IPS-NIHi7 (cell line): Measurements from ENCODE around the gene ATP8B2.
"Not testable (repeated sequence)": the region's sequence is repeated elsewhere in the genome, so short reads cannot be mapped to it uniquely, and the experiment has no call there.

ENCODE experiments used
- DNase-seq: peaks from one replicate; pipeline ENCODE4 v3.0.0; 2012; ENCODE audit warnings: mixed read lengths; ENCODE audit errors: extremely low spot score

ATP8B2 gene

DNA sequence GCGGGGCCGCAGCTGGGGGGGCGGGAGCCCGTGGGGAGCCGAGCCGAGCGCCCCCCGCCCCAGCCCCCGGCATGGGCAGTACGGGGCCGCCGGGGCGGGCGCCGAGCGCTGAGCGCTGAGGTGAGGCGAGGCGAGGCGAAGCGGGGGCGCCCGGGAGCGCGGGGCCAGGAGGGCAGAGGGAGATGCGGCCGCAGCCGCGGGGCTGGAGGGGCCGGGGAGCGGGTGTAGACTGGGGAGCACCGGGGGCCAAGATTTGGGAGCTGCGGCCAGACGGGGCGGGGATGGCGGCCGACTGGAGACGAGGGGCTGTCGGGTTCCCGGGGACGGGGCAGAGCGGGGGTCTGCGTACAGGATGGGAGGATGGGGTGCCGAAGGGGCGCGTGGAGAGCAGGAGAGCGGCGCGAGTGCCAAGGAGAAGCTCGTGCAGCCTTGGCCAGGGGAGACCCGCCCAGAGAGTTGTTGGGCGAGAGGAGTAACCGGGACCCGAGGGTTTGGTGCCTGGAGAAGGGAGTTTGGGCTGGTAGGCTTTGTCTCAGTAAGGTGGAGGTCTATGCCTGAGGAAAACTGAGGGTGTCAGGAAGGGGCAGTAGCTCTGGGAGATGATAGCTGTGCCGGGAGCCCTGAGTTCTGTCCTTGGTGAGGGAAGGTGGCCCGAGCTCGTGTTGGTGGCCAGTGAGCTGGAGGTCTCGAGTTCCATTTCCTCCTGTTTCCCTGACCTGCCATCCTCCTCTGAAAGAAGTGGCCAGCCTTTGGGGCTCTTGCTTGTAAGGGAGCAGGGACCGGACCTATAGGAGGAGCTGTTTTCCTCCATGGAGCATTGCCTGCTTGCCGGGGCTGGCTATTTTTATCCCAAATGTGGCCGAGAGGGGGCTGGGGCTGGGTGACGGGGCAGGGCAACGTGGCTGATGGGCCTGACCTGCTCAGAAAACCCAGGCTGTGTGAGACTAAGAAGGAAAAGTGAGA, 539 bp downstream of the ATP8B2 start:
- peak; percentile 88 for DNase-seq

DNA sequence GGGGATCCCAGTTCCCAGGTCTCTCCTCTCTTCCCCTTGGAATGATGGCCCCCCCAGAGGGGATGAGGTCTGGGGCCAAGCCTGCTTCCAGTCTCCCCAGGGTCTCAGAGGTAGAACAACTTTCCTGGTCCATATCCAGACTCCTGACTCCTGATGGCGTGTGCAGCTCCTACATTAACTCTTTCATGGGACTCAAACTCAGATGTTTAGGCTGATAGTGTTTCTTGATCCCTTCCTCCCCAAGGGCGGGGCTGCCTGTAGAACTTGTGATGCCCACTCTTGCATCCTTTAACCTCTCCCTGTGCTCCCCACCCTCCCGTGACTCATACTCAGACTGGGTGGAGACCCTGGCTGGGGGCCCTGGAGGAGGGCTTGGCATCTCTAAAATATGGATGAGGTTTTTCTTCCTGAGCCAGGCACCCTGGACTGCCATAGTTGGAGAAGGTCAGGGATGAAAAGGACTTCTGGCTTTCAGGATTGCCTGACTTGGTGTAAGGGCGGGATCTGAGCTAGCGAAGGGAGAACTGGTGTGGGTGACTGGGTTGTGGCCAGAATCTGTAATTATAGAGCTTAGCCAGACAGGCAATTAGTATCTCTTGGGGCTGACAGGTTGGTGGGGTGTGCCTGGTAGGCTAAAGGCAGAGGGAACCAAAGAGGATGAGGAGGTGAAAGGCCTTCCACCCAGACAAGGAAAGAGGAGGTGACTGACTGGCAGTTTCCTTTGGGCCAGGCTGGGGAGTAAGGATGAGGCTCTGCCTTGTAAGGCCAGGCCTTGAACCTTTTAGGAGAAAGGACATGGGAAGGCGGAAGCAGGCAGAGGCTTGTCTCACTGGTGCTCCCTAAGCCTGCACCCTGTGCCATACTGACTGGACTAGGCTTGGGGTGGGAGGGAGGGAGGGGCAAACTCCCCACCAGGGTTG, 1.5 kb downstream of the ATP8B2 start:
- DNase-seq, result no peak

DNA sequence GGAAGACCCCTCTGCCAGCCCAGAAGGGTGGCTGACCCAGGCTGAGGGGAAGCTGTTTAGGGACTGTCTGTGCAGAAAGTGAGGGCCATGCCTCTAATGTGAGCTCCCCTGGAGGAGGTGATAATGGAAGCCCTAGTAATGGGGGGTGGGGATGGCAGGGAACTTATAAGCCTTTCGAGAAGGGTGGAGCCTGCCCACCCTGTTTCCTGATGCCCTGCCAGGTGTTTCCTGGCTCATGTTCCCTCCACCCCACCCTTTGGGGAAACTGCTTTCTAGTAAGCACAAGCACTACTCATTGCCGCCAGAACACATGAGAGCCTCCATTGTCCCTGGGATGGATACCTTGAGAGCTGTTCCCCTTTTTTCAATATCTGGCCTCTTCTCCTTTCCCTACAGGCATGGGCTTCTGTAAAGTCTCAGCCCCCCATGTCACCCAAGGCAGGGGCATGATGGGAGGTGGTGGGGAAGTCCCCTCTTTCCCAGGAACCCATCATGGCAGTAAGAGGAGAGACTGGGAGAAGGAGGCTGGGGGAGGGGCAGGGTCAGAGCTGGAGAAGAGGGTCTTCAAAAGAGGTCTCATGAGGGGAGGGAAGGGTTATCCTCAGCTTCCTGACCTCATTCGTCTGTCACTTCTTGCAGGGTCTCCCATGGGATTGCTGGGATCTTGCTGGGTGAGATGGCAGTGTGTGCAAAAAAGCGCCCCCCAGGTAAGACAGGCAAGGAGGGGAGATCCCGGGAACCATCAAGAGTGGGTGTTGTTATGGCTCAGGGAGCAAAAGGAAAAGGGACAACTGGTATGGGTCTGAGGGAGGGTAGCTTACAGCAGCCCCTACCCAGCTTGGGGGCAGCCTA, 2.4 kb downstream of the ATP8B2 start:
- no peak for DNase-seq

DNA sequence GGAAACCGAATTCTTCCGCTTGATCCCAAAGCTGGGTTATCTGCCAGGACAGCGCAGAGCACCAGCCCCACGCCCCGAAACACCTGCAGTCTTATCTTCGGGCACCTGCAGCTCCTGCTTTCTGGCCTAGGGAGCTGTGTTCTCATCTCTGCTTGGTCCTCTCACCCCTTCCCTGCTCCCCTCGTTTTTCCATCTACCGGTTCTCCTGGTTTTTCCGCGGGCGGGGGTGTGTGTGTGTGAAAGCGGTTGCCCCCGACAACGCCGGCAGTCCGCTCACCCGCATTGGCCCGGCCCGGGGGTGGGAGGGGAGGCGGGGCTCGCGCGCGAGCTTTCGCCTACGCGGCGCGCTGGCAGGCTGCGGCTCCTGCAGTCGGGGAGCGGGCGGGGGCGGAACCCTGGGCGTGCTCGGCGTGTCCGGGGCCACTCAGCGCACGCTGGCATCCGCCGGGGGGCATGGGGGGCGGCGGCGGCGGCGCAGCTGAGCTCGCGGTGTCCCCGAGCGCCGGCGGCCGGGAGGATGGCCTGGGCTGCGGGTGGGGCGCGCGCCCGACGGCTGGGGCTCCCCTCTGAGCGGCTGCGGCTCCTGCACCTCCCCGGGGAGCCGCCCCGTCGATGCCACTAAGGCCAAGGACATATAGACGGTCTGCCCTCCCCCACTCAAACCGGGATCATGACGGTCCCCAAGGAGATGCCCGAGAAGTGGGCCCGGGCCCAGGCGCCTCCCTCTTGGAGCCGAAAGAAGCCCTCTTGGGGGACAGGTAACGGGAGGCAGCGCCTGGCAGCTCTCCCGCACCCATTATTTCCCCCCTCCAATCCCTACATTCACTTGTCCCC, 3.2 kb downstream of the ATP8B2 start:
- DNase-seq, result peak; percentile 77

DNA sequence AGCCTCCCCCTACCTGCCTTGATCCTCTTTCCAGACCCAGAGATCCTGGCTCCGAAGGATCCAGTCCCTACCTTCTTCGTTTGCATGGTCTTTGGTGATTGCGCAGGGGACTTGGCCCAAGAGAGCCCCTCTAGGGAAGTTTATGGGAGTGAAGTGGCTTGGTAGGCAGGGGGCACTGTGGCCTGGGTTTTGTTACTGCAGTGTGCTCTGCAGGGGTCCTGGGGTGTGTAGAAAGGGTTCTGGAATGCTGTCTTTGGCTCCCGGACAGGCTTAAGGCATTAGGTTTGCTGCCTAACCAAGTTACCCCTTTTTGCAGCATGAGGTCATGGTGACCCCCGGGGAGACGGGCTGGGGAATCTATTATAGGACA, 3.8 kb downstream of the ATP8B2 start:
- peak; percentile 70 for DNase-seq

DNA sequence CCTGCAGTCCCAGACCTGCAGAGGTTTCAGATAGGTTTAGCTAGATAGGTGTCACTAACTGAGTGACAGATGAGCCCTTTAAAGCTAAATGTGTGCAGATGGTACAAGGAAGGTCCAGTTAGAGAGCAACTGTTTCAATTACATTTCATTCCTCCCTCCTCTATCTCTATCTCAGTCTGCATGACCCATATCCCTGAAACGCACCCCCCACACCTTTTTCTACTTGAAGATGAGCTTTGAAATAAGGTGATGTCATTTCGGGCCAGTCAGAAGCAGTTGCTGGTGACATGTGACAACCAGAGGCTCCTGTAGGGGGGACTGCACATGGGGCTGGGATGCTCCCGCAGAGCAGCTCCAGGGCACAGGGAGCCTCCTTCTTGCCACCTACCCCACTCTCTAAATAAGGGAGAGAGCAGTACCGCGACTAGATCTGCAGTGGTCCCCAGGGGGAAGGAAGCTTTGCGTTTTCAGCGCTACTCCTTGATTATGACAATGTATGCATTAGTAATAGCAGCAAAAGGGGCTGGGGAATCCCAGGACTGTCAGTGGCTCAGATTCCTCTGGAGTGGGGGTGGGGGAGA, 4.3 kb downstream of the ATP8B2 start:
- DNase-seq, result no peak

DNA sequence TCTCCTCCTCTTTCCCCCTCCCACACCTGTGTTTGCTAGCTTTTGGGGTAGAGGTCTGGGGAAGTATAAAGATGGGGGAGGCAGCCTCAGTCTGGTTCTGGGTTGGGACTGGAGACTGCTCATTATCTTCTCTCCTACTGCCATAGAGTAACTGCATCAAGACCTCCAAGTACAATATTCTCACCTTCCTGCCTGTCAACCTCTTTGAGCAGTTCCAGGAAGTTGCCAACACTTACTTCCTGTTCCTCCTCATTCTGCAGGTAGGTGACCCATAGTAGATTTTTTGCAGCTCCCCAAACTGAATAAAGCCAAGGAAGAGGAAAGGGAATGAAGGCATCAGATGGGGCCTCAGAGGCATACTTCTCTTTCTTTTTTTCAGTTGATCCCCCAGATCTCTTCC, 5.3 kb downstream of the ATP8B2 start:
- no peak for DNase-seq

DNA sequence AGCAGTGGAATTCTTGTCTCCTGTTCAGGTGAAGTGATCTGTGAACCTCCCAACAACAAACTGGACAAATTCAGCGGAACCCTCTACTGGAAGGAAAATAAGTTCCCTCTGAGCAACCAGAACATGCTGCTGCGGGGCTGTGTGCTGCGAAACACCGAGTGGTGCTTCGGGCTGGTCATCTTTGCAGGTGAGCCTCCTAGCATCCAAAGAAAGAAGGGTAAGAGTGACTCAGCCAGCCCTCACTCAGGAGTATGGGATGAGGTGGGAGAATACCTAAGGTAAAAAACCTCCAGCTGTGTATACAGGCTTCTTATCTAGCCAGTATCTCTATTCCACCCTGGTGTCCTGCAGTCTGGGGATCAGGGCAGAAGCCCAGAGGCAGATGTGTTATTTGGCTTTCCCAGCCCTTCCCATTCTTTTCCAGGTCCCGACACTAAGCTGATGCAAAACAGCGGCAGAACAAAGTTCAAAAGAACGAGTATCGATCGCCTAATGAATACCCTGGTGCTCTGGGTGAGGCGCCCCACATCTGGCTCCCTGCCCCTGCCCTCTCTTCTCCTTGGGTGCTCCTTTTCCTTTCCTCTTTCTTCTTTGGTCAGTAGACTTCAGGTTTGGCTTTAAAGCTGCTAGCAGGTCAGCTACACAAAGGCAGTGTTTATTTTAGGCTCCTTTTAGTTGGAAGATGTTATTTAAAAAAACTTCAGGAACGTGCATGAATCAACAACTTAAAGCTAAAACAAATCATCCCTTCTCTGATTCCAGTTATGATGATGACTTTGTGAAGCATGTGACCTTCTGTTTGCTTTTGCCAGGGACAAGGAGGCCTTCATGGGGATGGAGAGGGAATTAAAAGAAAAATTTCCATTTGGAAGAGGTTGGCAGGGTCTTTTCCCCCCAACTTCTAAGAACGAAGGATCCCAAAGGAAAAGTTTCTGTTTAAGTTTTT, 9.0 kb downstream of the ATP8B2 start:
- no peak for DNase-seq

DNA sequence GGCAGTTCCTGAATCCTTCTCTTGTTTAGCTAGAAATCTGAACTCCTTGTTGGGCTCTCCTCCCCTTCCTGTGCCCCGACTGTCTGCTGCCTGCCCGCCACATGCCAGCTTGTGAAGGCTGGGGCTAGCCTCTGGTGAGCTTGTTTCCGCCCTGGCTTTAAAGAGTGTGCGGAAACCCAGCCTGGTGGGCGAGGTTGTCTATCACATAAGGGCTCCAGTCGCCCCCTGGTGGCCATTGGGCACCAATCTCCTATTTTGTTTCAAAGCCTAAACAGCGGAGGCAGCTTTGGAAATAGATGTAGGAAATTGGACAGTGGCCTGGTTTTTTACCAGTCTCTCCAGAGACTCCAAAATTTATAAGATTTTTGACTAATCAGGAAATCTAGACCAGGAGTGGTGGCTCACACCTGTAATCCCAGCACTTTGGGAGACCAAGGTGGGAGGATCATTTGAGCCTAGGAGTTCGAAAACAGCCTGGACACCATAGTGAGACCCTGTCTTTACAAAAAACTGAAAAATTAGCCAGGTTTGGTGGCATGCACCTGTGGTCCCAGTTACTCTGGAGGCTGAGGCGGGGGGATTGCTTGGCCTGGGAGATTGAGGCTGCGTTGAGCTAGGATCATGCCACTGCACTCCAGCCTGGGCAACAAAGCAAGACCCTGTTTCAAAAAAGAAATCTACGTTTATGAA, 9.8 kb downstream of the ATP8B2 start:
- peak; percentile 86 for DNase-seq

DNA sequence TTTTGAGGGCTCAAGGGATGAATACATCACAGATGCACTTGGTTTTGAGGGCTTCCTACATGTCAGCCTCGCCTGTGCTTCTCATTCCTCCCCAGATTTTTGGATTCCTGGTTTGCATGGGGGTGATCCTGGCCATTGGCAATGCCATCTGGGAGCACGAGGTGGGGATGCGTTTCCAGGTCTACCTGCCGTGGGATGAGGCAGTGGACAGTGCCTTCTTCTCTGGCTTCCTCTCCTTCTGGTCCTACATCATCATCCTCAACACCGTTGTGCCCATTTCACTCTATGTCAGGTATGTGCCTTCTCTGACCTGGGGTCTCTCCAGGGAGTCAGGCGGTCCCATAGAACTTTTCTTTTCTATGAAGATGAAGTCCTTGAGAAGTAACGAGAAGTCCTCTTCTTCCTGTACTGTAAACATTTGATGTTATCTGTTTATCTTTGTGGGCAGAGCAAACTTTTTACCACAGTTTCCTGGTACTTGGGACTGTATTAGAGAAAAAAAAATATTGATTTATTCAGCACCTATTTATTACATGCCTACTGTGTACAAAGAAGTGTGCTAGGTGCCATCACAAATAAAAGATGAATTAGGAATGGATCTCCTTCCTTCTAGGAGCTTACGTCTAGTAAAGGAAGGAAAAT, 12.0 kb downstream of the ATP8B2 start:
- no peak for DNase-seq

DNA sequence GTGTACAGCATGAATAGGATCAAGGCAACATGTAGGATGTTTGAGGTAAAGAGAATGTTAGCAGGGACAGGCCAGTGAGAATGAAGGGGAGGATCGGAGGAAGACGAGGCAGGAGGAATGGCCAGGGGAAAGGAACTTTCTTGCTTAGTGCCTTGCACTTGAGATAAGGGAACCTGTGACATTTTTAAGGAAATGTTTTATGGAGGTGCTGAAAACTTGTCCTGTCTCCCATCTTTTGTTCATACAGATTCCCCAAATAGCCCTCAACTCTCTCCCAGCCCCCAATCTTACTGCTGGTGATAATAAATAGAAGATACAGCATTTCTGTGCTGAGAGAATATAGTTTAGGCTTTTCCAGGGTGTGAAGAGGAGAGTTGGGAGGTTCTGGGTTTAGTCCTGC, 13.6 kb downstream of the ATP8B2 start:
- DNase-seq, result no peak

DNA sequence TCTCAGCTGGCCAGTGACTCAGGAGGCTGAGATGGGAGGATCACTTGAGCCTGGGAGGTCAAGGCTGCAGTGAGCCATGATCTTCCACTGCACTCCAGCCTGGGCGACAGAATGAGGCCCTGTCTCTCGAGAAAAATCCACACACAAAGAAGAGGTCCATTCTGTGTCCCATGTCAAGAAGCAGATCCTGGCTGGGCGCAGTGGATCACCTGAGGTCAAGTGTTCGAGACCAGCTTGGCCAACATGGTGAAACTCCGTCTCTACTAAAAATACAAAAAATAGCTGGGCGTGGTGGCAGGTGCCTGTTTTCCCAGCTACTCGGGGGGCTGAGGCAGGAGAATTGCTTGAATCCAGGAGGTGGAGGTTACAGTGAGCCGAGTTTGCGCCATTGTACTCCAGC, 16.0 kb downstream of the ATP8B2 start:
- DNase-seq, result not testable (repeated sequence)

DNA sequence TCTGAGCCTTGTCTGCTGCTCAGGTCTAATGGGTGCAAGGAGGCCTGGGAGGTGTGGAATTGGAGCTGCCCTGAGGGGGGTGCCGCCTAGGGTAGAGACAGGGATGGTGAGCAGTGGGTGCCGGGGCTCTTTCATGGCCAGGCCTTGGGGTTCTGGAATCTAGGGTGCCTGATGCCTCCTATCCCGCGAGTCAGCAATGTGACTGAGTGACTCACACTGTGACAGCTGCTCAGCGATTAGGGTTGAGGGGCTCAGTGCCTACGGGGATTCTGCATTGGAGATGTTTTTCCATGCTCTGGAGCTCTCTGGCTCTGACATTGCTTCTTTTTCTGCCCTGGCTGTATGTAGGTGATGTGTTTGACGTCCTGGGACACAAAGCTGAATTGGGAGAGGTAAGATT, 16.8 kb downstream of the ATP8B2 start:
- DNase-seq, result no peak

DNA sequence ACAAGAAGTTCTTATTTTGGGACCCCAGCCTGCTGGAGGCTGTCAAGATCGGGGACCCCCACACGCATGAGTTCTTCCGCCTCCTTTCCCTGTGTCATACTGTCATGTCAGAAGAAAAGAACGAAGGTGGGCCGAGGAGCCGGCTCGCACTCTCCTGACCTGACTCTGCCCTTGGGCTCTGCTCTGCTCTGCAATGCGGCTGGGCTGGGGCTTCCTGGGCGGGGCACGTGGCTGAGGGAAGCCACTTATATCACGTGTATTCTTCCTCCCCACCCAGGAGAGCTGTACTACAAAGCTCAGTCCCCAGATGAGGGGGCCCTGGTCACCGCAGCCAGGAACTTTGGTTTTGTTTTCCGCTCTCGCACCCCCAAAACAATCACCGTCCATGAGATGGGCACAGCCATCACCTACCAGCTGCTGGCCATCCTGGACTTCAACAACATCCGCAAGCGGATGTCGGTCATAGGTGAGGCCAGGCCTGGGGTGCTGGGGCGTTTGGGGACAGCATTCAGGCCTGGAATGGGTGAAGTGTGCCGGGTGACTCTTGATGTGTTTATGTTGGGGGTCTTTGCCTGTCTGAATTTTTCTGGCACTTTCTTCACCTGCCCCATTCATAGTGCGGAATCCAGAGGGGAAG, 17.6 kb downstream of the ATP8B2 start:
- no peak for DNase-seq

DNA sequence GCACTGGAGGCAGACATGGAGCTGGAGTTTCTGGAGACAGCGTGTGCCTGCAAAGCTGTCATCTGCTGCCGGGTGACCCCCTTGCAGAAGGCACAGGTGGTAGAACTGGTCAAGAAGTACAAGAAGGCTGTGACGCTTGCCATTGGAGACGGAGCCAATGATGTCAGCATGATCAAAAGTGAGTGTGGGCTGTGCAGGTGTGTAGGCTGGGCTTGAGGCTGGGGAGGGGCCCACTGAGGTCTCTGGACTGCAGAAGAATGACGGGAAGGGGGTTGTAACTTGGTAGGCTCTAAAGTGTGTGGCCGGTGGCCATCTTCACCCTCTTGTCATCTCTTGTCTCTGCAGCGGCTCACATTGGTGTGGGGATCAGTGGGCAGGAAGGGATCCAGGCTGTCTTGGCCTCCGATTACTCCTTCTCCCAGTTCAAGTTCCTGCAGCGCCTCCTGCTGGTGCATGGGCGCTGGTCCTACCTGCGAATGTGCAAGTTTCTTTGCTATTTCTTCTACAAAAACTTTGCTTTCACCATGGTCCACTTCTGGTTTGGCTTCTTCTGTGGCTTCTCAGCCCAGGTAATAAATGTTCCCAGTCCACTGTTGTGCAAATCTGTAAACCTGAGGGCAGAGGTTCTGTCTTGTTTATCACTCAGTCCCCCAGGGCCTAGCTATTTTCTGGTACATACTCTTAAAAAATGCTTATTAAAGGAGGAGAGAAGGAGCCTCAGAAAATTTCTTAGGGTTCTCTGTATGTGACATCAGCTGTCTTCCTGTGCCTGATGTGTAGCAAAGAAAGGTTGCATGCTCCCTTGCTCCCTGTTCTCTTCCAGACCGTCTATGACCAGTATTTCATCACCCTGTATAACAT, 19.9 kb downstream of the ATP8B2 start:
- DNase-seq, result peak; percentile 77

DNA sequence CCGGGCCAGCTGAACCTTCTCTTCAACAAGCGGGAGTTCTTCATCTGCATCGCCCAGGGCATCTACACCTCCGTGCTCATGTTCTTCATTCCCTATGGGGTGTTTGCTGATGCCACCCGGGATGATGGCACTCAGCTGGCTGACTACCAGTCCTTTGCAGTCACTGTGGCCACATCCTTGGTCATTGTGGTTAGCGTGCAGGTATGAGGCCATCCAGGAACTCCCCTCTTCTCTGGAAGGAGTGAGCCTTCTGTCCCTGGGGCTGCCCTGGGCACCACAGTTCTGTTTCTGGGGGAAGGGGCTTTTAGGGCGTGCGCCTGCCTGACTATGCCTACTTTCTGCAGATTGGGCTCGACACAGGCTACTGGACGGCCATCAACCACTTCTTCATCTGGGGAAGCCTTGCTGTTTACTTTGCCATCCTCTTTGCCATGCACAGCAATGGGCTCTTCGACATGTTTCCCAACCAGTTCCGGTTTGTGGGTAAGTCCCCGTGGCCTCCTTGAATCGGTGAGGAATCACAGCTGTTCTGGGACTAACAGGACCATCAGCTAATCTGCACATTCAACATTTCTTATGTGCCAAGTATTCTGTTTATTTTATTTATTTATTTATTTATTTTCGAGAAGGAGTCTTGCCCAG, 21.1 kb downstream of the ATP8B2 start:
- no peak for DNase-seq
